Measurements from ENCODE around the gene PPP1R3E. TPM values are rescaled to one million over a fixed set of nuclear protein-coding genes. Genes with fewer than 3 reads are reported as not detected.

Gene PPP1R3E
- 3.2 to 6.3 TPM (median 4.1 TPM) in 5 replicates for total RNA-seq (2022; extraction: Qiagen RNA extraction; ENCODE audit: low read depth)

GRCh38 chr14:23302290-23303225 is at the start of gene PPP1R3E:
PPP1R3E (minus strand) TSS chr14:23302859; CDS start chr14:23302576, 283 bp downstream.

GRCh38 chr14:23320584-23321571 is 18.2 kb upstream of the PPP1R3E start, which contains the start of gene PABPN1:
PABPN1 (plus strand) TSS chr14:23321457; CDS start chr14:23321470, 13 bp downstream.

GRCh38 chr14:23306412-23307145 is 3.9 kb upstream of the PPP1R3E start, which contains the start of gene BCL2L2:
BCL2L2 (plus strand) TSS chr14:23306833; CDS start chr14:23307768, 935 bp downstream.

GRCh38 chr14:23286020-23286901 is 16.4 kb downstream of the PPP1R3E start, which contains the start of gene HOMEZ:
HOMEZ (minus strand) TSS chr14:23286132; CDS start chr14:23285952, 180 bp downstream.

Other genes starting within 250 kb of the PPP1R3E start
- gene CDH24, start 245.3 kb downstream of the PPP1R3E start, total RNA-seq (2022; extraction: Qiagen RNA extraction; ENCODE audit: low read depth): 3.0 to 5.1 TPM (median 4.5 TPM) in 5 replicates
- gene ACIN1, start 207.7 kb downstream of the PPP1R3E start, total RNA-seq (2022; extraction: Qiagen RNA extraction; ENCODE audit: low read depth): 107 to 118 TPM (median 110 TPM) in 5 replicates
- gene C14orf119, start 207.4 kb downstream of the PPP1R3E start, total RNA-seq (2022; extraction: Qiagen RNA extraction; ENCODE audit: low read depth): 76.3 to 112 TPM (median 109 TPM) in 5 replicates
- not detected in 5 replicates for gene CIROP, start 197.9 kb downstream of the PPP1R3E start, total RNA-seq (2022; extraction: Qiagen RNA extraction; ENCODE audit: low read depth)
- gene CEBPE, start 183.6 kb downstream of the PPP1R3E start, total RNA-seq (2022; extraction: Qiagen RNA extraction; ENCODE audit: low read depth): not detected in 5 replicates
- 0.18 to 0.82 TPM (median 0.42 TPM) in 5 replicates for gene SLC7A8, start 119.2 kb downstream of the PPP1R3E start, total RNA-seq (2022; extraction: Qiagen RNA extraction; ENCODE audit: low read depth)
- gene RNF212B, start 64.9 kb downstream of the PPP1R3E start, total RNA-seq (2022; extraction: Qiagen RNA extraction; ENCODE audit: low read depth): not detected in 5 replicates
- 7.4 to 10.9 TPM (median 7.7 TPM) in 5 replicates for gene HOMEZ, start 16.7 kb downstream of the PPP1R3E start, total RNA-seq (2022; extraction: Qiagen RNA extraction; ENCODE audit: low read depth)
- gene BCL2L2, start 4.0 kb upstream of the PPP1R3E start, total RNA-seq (2022; extraction: Qiagen RNA extraction; ENCODE audit: low read depth): 19.2 to 23.2 TPM (median 20.4 TPM) in 5 replicates
- 140 to 164 TPM (median 154 TPM) in 5 replicates for gene PABPN1, start 18.6 kb upstream of the PPP1R3E start, total RNA-seq (2022; extraction: Qiagen RNA extraction; ENCODE audit: low read depth)
- 6.1 to 7.6 TPM (median 6.6 TPM) in 5 replicates for gene SLC22A17, start 50.0 kb upstream of the PPP1R3E start, total RNA-seq (2022; extraction: Qiagen RNA extraction; ENCODE audit: low read depth)
- not detected in 5 replicates for gene EFS, start 62.3 kb upstream of the PPP1R3E start, total RNA-seq (2022; extraction: Qiagen RNA extraction; ENCODE audit: low read depth)
- not detected in 5 replicates for gene IL25, start 70.0 kb upstream of the PPP1R3E start, total RNA-seq (2022; extraction: Qiagen RNA extraction; ENCODE audit: low read depth)
- gene CMTM5, start 74.2 kb upstream of the PPP1R3E start, total RNA-seq (2022; extraction: Qiagen RNA extraction; ENCODE audit: low read depth): not detected in 5 replicates
- not detected in 5 replicates for gene MYH6, start 105.4 kb upstream of the PPP1R3E start, total RNA-seq (2022; extraction: Qiagen RNA extraction; ENCODE audit: low read depth)
- not detected in 5 replicates for gene MYH7, start 132.8 kb upstream of the PPP1R3E start, total RNA-seq (2022; extraction: Qiagen RNA extraction; ENCODE audit: low read depth)
- gene NGDN, start 166.8 kb upstream of the PPP1R3E start, total RNA-seq (2022; extraction: Qiagen RNA extraction; ENCODE audit: low read depth): 62.3 to 74.9 TPM (median 70.3 TPM) in 5 replicates
- gene ZFHX2, start 248.9 kb upstream of the PPP1R3E start, total RNA-seq (2022; extraction: Qiagen RNA extraction; ENCODE audit: low read depth): 0.77 to 2.4 TPM (median 1.7 TPM) in 5 replicates